GM21423 (cell line): ENCODE results near the gene CAST.

Source experiments
- ATAC-seq: cut with Tn5 transposase; IDR thresholded peaks from one replicate; pipeline ENCODE4 v1.9.1; 2021; ENCODE audit warnings: mild to moderate bottlenecking, moderate library complexity; ENCODE audit not compliant: unreplicated experiment

Gene CAST

GRCh38 chr5:96669909-96670308 is 7.7 kb downstream of the CAST start:
- no peak for ATAC-seq

- no peak for ATAC-seq
Measured at GRCh38 chr5:96671441-96671840, 9.3 kb downstream of the CAST start.

GRCh38 chr5:96673127-96673526 is 11.0 kb downstream of the CAST start:
- no peak for ATAC-seq

GRCh38 chr5:96675882-96676281 is 13.7 kb downstream of the CAST start:
- no peak for ATAC-seq

- ATAC-seq, result no peak
Measured at GRCh38 chr5:96677496-96677895, 15.3 kb downstream of the CAST start.

- no peak for ATAC-seq
Measured at GRCh38 chr5:96679293-96679692, 17.1 kb downstream of the CAST start.

- no peak for ATAC-seq
Measured at GRCh38 chr5:96680759-96681470, 18.7 kb downstream of the CAST start.

- no peak for ATAC-seq
Measured at GRCh38 chr5:96683392-96683791, 21.2 kb downstream of the CAST start.

GRCh38 chr5:96683810-96684209 is 21.6 kb downstream of the CAST start:
- ATAC-seq, result no peak

- no peak for ATAC-seq
Measured at GRCh38 chr5:96687080-96687479, 24.9 kb downstream of the CAST start.

- ATAC-seq, result peak; percentile 78
Measured at GRCh38 chr5:96687812-96688453, 25.8 kb downstream of the CAST start.

- no peak for ATAC-seq
Measured at GRCh38 chr5:96690861-96691260, 28.7 kb downstream of the CAST start.

- ATAC-seq, result no peak
Measured at GRCh38 chr5:96691503-96692303, 29.5 kb downstream of the CAST start.

- no peak for ATAC-seq
Measured at GRCh38 chr5:96692441-96692840, 30.3 kb downstream of the CAST start.

- no peak for ATAC-seq
Measured at GRCh38 chr5:96699186-96699820, 37.1 kb downstream of the CAST start.

GRCh38 chr5:96702503-96703383 is 40.6 kb downstream of the CAST start:
- ATAC-seq, result peak; percentile 64

- peak; percentile 85 for ATAC-seq
Measured at GRCh38 chr5:96703384-96703920, 41.3 kb downstream of the CAST start.

GRCh38 chr5:96703995-96704394 is 41.8 kb downstream of the CAST start:
- no peak for ATAC-seq

- no peak for ATAC-seq
Measured at GRCh38 chr5:96706433-96707111, 44.4 kb downstream of the CAST start.

GRCh38 chr5:96708600-96708999 is 46.4 kb downstream of the CAST start:
- ATAC-seq, result no peak
